DMS153 treated with DMSO at 0.1 percent for 48 hours (cell line): Measurements from ENCODE around the gene FEM1B.

Experiments
- DNase-seq: peaks from one replicate; lab custom pipeline; 2025; ENCODE audit not compliant: unreplicated experiment; lab: John Stamatoyannopoulos, UW

The FEM1B gene

DNA sequence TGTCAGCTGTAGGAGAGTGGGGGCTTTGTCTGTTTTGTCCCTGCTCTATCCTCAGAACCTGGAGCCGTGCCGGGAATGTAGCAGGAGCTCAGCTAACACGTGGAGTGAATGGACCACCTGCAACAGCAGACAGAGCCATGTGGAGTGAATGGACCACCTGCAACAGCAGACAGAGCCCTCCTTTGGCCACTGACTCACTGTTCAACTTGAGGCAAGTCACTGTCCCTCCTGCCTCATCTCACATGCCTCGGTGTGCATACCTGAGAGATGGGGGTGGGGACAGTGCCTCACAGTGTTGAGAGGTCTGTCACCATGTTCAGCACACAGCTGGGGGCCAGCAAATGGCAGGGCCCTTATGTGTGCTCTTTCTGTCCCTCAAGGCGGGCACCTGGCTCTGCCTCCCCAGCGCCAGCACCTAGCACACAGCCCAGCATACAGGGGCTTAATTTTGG lies 27.9 kb downstream of the FEM1B start:
- no peak for DNase-seq

DNA sequence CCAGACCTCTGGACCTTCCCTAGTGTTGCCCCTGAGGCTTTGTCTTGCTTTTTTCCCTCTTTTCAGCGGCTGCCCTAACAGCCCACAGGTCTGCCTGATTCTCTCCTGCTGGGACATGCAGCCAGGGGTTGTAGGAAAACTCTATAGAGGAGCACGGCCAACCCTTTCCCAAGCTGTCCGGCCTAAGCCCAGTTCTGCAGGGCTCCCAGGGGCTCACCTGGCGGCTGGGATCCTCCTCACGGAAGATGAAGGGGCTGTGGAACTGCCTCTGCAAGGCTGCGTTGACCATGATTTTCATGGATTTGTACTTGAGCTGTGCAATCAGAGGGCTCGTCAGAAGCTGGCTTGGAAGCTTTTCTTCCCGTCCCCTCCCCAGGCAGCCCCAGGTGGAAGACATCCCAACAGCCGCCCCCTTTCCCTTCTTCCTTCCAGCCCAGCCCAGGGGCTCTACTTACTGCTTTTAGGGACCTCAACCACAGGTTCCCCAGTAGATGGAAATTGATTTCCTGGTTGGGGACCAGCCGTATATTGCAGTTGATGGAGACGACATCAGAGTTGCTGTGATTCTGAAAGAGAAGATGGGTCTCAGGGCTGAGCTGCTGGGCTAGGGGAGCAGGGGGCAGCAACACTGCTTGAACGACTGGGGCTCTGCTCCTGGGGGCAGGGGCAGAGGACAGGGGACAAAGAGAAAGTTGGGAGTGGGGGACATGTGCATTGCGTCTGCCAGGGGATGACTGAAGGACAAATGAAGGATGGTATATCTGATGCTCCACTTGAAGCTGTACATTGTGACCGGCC lies 29.8 kb downstream of the FEM1B start:
- DNase-seq = no peak

GRCh38 chr15:68309024-68309423 lies 31.5 kb downstream of the FEM1B start:
- DNase-seq = no peak

- no peak for DNase-seq
Observed at GRCh38 chr15:68310178-68310803, 32.7 kb downstream of the FEM1B start.

DNA sequence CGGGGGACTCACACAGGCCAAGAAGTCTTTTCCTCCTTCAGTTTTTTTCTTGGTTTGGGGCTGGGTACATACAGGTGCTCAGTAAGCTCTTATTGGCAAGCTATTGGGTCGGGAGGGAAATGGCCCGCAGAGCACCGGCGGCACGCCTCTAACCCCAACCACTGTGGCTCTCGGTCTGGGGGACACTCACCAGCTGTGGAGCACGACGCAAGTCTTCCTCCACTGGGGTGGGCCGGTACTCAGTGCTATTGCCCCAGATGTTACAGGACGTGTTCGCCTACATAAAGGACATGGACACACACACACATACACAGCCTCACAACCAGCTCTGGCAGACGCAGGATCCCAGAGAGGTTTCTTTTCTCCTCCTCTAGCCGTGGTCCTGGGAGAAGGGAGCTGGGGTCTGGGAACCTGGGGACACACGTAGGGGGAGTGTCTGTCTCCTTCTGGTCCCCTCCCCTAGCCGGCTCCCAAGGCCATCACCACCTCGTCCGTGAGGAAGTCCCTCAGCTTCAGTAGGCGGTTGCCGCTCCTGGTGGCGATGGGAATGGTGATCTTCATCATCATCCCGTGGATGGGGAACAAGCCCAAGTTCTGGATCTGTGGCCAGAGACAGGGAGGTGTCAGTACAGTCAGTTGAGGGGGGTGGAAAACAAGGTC lies 33.4 kb downstream of the FEM1B start:
- DNase-seq = no peak

DNA sequence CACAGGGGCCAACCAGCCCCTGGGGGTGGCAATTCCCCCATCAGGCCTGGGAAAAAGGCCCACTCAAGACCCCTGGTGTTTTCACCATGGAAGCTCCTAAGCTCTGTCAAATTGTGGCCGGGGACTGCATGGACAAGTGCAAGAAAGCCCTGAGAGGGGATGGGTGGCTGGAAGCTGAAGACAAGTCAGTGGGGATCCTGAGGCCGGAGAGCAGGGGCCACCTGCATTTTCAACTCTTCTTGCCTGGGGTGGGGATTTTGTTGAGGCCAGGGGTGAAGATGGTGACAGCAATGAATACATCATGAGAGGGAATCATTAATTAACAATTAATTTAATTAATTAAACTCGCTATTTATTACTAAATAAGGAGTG lies 33.9 kb downstream of the FEM1B start:
- no peak for DNase-seq

DNA sequence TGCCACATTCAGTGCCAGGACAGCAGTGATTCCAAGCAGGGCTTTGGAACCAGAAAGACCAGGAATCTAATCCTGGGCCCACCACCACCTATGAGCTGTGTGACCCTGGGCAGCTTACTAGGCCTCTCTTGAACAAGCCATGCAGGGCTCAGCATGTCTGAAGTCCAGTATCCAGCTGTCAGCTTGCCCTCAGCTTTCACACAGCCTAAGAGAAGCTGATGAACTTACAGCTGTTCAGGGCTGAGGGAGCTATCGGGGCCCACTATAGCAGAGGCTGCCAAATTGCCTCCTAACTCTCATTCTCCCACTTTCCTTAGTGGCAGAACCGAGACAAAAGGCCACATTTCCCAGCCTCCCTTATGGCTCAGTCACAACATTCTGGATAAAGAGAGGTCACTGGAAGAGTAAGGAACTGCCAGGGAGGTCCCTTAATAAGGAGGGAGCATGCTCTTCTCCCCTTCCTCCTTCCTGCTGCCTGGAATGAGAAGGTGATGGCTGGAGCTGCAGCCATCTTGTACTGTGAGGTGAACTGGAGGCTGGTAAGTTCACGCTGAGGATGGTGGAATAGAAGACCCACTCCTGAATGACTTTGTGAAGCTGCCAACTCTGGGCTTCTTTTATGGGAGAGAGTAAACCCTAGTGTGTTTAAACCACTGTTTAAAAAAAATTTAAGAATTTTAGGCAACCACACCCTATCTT lies 34.5 kb downstream of the FEM1B start:
- DNase-seq = no peak

GRCh38 chr15:68312701-68313204 lies 35.2 kb downstream of the FEM1B start:
- no peak for DNase-seq

- no peak for DNase-seq
Observed at GRCh38 chr15:68313501-68314410, 36.2 kb downstream of the FEM1B start.

GRCh38 chr15:68314563-68314962 lies 37.0 kb downstream of the FEM1B start:
- DNase-seq = no peak

DNA sequence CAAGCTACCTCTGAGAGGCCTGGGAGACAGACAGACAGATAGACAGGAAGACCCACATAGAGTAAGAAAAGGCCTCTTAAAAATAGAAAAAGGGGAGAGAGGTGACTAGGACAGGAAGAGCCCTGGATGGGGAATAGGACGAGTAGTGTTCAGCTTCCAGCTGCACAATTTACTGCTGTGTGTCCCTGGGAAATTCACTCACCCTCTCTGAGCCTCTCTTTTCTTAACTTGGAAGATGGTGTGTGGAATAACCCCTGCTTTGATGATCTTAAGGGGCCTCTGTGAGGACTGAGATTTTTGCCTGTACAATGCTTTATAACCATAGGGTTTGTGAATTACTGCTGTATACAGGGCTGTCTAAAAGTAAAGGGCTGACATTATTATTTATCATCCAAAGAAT lies 37.5 kb downstream of the FEM1B start:
- no peak for DNase-seq

- DNase-seq = no peak
Observed at GRCh38 chr15:68315495-68316031, 38.0 kb downstream of the FEM1B start.

DNA sequence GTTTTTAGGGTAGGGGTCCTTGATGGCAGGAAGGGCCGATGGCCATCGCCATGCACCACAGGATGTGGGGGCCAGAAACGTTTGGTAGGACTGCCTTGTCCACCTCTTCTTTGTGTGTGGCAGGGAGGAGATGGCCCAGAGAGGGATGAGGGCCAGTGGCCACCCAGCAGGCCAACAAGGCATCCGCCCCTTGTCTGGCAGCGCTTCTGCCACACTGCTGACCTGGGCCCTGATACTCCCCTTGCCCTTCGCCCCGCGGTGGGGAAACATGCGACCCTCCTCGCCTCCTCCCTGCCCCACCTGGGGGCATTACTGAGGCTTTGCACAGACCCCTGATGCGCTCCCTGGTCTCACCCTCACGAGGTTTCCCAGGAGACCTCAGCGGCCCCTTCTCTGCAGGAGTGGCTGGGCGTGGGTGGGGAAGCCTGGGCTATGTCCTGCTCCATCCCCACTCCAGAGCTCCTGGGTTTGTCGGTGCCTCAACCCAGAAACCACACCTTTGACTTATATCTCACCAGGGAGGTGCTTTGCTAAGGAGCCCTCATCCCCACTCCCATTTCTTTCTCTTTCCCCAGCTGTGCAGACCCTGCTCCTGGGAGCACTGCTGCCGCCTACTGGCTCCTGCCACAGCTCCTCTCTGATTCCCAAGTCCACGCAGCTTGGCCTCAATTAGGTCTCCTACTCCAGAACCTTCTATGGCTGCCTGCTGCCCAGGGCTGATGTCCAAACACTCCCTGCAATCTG lies 38.7 kb downstream of the FEM1B start:
- DNase-seq = no peak

DNA sequence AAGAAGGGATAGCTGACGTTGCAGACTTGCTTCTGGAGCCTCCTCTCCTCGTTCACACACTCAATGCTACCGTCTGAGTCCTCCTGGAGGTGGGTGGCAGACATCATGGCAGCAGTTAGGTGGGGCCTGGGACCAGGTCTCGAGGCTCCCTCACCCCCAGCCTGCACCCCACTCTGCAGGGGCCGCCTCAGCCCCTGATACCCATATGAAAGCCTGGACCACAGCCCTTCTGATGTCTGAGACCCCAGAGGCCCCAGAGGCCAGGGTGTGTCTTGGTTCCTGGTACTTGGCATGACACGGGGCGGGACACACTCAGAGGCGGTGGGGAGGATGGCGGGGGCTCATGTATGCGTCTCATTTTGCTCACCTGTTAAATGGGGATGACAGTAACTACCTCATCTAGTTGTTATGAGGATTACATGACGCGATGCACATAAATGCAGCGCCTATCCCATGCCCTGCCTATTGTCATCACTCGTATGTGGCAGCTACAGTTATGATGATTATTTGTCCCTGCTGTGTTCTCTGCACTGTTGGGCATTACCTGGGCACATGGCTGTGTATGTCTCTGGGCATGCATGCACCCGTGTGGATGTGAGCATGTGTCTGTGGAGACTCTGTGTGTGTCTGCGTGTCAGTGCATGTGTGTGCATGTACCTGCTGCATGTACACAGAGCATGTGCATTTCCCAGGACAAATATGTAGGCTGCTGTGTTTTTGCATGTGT lies 39.9 kb downstream of the FEM1B start:
- no peak for DNase-seq

DNA sequence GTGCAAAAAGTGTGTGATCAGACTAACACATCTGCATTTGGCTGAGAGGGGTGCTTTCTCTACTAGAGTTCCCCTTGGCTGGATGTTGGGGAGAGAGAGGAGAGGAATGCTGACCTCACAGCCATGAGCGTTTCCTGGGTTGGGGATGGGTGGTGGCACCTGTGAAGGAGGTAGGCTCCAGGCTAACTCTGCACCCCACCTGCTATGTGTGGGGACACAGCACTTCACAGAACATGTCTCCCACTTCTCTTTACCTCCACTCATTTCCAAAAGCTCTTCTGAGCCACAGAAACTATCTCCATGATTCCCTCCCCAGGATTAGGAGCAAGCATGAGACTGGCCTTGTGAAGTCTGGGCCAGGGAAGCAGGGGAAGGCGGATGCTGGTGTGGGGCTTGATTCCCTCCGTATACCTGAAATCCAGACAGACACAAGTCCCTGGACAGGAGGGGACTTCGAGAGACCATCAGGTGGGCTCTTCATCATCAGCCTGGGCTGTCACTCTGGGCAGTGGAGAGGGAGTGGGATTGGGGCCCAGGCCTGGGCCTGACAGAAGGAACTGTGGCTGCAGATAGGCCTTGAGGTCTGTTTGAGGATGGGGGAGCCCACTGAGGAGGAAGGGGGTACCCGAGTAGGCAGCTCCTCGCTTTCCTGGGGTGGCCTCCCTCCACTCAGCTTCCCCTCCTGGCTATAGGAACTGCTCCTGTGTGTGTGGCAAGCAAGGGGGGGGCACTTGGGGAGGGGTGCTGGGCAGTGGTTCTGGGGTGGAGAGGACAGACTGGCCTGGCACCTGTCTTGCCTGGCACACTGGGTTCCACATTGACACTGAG lies 40.7 kb downstream of the FEM1B start:
- DNase-seq = no peak

DNA sequence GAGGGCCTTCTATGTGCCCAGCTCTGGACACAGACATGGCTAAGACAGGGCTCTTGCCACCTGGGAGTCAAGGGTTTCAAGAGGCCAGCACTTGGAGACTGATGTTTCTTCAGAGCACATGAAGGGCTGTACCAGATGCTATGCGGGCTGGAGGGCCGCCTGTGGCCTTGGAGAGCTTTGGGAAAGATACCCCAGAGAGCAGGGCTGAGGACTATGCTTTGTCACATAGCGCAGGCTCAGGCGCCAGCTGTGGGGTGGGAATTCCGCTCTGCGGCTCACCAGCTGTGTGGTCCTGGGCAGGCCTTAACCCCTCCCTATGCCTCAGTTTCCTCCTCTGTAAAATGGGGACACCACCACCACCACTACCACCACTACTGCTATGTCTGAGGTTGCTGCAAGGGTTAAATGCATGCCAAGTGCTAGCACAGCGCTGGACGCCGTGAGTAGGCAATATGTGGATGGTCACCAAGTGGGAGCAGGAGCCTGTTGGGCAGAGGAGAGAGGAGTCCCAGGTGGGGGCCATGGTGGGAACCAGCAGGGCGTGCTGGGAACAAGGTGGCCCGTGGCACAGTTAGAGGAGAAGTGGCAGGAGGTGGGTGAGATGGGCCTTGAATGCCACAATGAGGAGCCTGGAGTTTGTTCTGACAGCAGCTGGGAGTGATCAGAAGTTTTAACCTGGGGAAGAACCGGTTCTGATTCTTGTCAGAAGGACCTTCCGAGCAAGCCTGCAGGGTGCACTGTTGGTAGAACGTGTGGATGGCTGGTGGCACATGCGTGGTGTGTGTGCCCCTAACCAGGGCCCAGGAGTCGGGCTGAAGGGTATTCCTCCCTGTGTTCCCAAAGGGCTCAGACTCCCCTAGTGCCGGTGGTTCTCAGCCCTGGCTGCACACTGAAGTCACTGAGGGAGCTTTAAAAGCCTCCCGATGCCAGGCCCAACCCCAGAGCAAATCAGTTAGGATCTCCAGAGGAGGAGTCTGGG lies 41.7 kb downstream of the FEM1B start:
- DNase-seq = no peak

- no peak for DNase-seq
Observed at GRCh38 chr15:68319997-68320396, 42.5 kb downstream of the FEM1B start.
